ENCODE results near the gene HELZ.

- TF ChIP-seq CTCF (IDR thresholded peaks at IDR 0.05; ENCODE audit: insufficient read depth, low read depth, low read length), result no peak
- no peak for TF ChIP-seq EZH2 (IDR thresholded peaks at IDR 0.05; ENCODE audit: insufficient read depth, low read length)
Observed at GRCh38 chr17:67136191-67137025, 108.6 kb downstream of the HELZ start.
